ENCODE results near the gene GALK1. TPM values are rescaled to one million over a fixed set of nuclear protein-coding genes. Genes with fewer than 3 reads are reported as not detected.

The GALK1 gene
- total and polyA plus RNA-seq, 9 of the 15 experiments (the other 6 are each of a cell fraction or from before 2014, with no cell fraction given), result 0.45 to 51.6 (median 17.4) TPM

DNA sequence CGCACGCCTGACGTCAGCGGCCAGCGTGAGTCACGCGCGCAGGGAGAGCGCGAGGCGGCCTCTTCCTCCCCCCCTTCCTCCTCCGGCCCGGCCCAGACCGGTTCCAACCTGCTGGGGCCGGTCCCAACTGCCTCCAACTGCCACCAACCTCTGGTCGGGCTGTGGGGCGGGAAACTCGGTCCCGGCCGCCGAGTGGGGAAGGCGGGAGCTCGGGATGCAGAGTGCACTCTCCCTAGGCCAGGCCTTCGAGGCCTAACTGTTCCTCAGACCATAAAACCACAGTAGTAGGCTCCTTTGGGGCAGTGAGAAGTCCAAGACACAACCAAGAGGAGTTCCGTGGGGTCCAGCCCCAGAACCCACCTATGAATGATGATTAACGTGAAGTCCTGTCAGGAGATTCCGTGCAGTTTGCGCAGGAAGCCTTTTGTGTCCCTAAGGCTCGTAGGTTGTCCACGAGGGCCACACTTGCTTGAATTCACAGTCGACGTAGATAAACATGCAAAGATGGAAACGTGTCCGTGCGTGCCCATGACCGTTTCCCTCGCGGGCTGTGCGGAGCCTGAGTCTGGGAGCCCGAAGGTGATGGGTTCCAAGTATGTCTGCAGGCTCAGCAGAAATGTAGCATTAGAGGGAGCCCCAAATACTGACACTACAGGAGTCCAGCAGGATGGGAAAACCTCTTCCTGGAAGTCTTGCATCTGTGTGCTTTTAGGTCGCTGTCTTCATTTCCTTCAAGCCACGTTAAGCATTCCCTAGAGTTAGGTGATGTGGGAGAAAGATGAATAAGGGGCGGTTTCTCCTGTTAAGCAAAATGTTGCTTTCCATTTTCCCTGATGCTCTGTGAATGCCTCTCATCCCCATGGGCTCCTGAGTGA is 20.3 kb upstream of the GALK1 start (continued):
- TF ChIP-seq PBX2 (CRISPR knock-in tag; IDR thresholded peaks at IDR 0.05; ENCODE audit: low read depth), result no peak
- TF ChIP-seq PBX2 (tag; conservative IDR thresholded peaks at IDR 0.05; ENCODE audit: low read depth), result 0 out of 2 replicates have a peak, but pooled peaks have one; percentile 45
- TF ChIP-seq BCL6 (CRISPR knock-in tag; IDR thresholded peaks at IDR 0.05), result no peak
- no peak for TF ChIP-seq ZNF280B (CRISPR knock-in tag; IDR thresholded peaks at IDR 0.05)
- peak; percentile 80 for TF ChIP-seq SUPT5H (IDR thresholded peaks at IDR 0.05)
- TF ChIP-seq POLR2AphosphoS5 (IDR thresholded peaks at IDR 0.05; ENCODE audit: control insufficient read depth, insufficient read depth, low read depth, low read length), result peak; percentile 72; the same call in 1 of the 2 replicates
- TF ChIP-seq ZBTB34 (CRISPR knock-in tag; IDR thresholded peaks at IDR 0.05), result no peak
- TF ChIP-seq, protein P1, sequence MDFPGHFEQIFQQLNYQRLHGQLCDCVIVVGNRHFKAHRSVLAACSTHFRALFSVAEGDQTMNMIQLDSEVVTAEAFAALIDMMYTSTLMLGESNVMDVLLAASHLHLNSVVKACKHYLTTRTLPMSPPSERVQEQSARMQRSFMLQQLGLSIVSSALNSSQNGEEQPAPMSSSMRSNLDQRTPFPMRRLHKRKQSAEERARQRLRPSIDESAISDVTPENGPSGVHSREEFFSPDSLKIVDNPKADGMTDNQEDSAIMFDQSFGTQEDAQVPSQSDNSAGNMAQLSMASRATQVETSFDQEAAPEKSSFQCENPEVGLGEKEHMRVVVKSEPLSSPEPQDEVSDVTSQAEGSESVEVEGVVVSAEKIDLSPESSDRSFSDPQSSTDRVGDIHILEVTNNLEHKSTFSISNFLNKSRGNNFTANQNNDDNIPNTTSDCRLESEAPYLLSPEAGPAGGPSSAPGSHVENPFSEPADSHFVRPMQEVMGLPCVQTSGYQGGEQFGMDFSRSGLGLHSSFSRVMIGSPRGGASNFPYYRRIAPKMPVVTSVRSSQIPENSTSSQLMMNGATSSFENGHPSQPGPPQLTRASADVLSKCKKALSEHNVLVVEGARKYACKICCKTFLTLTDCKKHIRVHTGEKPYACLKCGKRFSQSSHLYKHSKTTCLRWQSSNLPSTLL (IDR thresholded peaks at IDR 0.05), result 0 out of 2 replicates have a peak, but pooled peaks have one; percentile 3
- TF ChIP-seq HEY1 (CRISPR knock-in tag; IDR thresholded peaks at IDR 0.05; ENCODE audit: borderline replicate concordance), result peak; percentile 14; the same call in 1 of the 2 replicates
- TF ChIP-seq PHF8 (IDR thresholded peaks at IDR 0.05; ENCODE audit: borderline replicate concordance, low read length), result peak; percentile 74; the same call in 1 of the 2 replicates
- TF ChIP-seq POLR3G (IDR thresholded peaks at IDR 0.05; ENCODE audit: extremely low read depth, insufficient read length, insufficient replicate concordance), result no peak
- TF ChIP-seq DNMT1 (IDR thresholded peaks at IDR 0.05), result no peak
- TF ChIP-seq RNF219 (CRISPR knock-in tag; IDR thresholded peaks at IDR 0.05), result 0 out of 2 replicates have a peak, but pooled peaks have one; percentile 69
- no peak for TF ChIP-seq COPS2 (conservative IDR thresholded peaks at IDR 0.05)
- no peak; the same call in 1 of the 2 replicates for TF ChIP-seq NR2C2 (CRISPR knock-in tag; IDR thresholded peaks at IDR 0.05)
- TF ChIP-seq NR2C2 (tag; IDR thresholded peaks at IDR 0.05), result peak; percentile 56; the same call in 1 of the 2 replicates
- peak; percentile 90 for TF ChIP-seq SMAD4 (CRISPR knock-in tag; conservative IDR thresholded peaks at IDR 0.05)

All from K562 (cell line).